Ishikawa (cell line): ENCODE results near the gene HAPSTR1.

ENCODE experiments used
- CEBPB ChIP-seq: IDR thresholded peaks from 2 replicates; pipeline ENCODE4 v1.6.1; 2012
- CREB1 ChIP-seq: IDR thresholded peaks from 2 replicates; pipeline ENCODE4 v1.6.1; 2012; ENCODE audit warnings: low read depth
- EGR1 ChIP-seq: IDR thresholded peaks from 2 replicates; pipeline ENCODE4 v1.6.1; 2012
- EP300 ChIP-seq: IDR thresholded peaks from 2 replicates; pipeline ENCODE4 v1.6.1; 2012; ENCODE audit warnings: borderline replicate concordance
- RAD21 ChIP-seq: IDR thresholded peaks from 2 replicates; pipeline ENCODE4 v1.6.1; 2012; ENCODE audit warnings: low read depth
- TAF1 ChIP-seq: IDR thresholded peaks from 2 replicates; pipeline ENCODE4 v1.6.1; 2012; ENCODE audit warnings: low read depth, mild to moderate bottlenecking
- TEAD4 ChIP-seq: IDR thresholded peaks from 2 replicates; pipeline ENCODE4 v1.6.1; 2012
- ZBTB7A ChIP-seq: IDR thresholded peaks from 2 replicates; pipeline ENCODE4 v1.6.1; 2012; ENCODE audit warnings: low read depth
- TF ChIP-seq, protein P1 (sequence below): IDR thresholded peaks from 2 replicates; pipeline ENCODE4 v1.6.1; 2012; ENCODE audit warnings: low read depth, mild to moderate bottlenecking
- TF ChIP-seq, protein P2 (sequence below): IDR thresholded peaks from 2 replicates; pipeline ENCODE4 v1.6.1; 2012

DNA sequence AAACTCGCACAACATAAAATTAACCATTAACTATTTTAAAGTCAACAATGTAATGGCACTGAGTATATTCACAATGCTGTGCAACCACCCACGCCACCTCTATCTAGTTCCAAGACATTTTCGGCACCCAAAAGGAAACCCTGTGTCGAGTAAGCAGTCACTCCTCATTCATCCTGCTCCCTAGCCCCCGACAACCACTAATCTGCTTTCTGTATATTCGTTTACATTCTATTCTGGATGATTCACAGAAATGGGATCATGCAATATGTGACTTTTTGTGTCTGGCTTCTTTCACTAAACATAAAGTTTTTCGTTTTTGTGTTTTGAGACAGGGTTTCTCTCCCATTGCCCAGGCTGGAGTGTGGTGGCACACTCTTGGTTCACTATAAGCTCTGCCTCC lies 42.2 kb upstream of the HAPSTR1 start:
- TF ChIP-seq ZBTB7A, result no peak
- TF ChIP-seq, protein P1, sequence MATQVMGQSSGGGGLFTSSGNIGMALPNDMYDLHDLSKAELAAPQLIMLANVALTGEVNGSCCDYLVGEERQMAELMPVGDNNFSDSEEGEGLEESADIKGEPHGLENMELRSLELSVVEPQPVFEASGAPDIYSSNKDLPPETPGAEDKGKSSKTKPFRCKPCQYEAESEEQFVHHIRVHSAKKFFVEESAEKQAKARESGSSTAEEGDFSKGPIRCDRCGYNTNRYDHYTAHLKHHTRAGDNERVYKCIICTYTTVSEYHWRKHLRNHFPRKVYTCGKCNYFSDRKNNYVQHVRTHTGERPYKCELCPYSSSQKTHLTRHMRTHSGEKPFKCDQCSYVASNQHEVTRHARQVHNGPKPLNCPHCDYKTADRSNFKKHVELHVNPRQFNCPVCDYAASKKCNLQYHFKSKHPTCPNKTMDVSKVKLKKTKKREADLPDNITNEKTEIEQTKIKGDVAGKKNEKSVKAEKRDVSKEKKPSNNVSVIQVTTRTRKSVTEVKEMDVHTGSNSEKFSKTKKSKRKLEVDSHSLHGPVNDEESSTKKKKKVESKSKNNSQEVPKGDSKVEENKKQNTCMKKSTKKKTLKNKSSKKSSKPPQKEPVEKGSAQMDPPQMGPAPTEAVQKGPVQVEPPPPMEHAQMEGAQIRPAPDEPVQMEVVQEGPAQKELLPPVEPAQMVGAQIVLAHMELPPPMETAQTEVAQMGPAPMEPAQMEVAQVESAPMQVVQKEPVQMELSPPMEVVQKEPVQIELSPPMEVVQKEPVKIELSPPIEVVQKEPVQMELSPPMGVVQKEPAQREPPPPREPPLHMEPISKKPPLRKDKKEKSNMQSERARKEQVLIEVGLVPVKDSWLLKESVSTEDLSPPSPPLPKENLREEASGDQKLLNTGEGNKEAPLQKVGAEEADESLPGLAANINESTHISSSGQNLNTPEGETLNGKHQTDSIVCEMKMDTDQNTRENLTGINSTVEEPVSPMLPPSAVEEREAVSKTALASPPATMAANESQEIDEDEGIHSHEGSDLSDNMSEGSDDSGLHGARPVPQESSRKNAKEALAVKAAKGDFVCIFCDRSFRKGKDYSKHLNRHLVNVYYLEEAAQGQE, result no peak
- TF ChIP-seq RAD21, result no peak
- TF ChIP-seq CREB1, result no peak
- TF ChIP-seq EGR1, result no peak
- TF ChIP-seq, protein P2, sequence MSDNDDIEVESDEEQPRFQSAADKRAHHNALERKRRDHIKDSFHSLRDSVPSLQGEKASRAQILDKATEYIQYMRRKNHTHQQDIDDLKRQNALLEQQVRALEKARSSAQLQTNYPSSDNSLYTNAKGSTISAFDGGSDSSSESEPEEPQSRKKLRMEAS, result no peak
- TF ChIP-seq EP300, result no peak
- no peak for TF ChIP-seq CEBPB
- TF ChIP-seq TEAD4, result no peak
- TF ChIP-seq TAF1, result no peak
